ENCODE measurements around the gene MARS1.
A peak's percentile ranks its signal among the peaks of the same experiment; 100 is the strongest.

The MARS1 gene

GRCh38 chr12:57550641-57551549 lies 63.0 kb downstream of the MARS1 start:
- H3K4me3 ChIP-seq: no peak overlapping the region
- peaks cover 10 to 28% (median 24%) of the 10 kb centered on the region in 10 experiments for H3K4me1 ChIP-seq
- no peaks in the 10 kb centered on the region; a peak in 4 of 22 replicates for H4K20me1 ChIP-seq
- H3K9ac ChIP-seq: no peak overlapping the region
- TF ChIP-seq Cebpa-rat (IDR thresholded peaks at IDR 0.05): no peak
- peaks cover 43 to 57% (median 47%) of the 10 kb centered on the region in 11 experiments for H3K27me3 ChIP-seq
- no peaks in the 10 kb centered on the region for H3K9me3 ChIP-seq (replicated peaks in 1 of 11)
- H3K4me2 ChIP-seq: no peak overlapping the region
- H3K27ac ChIP-seq: no peak overlapping the region
- no peaks in the 10 kb centered on the region for H3K36me3 ChIP-seq

- Histone ChIP-seq H3K27me3 (peaks cover 43 to 57% (median 47%) of the 10 kb centered on the region in 11 experiments), H3K9ac (no peak overlapping the region), H3K4me3 (no peak overlapping the region), H3K4me1 (peaks cover 4 to 22% (median 17%) of the 10 kb centered on the region in 10 experiments; a peak in 18 of 20 replicates), H3K36me3 (no peaks in the 10 kb centered on the region), H4K20me1 (no peaks in the 10 kb centered on the region; a peak in 1 of 22 replicates), H3K4me2 (no peak overlapping the region), H3K9me3 (replicated peaks in 1 of 11) (no peaks in the 10 kb centered on the region), H3K27ac (no peak overlapping the region)
- no peak for TF ChIP-seq Cebpa-rat (IDR thresholded peaks at IDR 0.05)
Measured at GRCh38 chr12:57551637-57552305, 63.9 kb downstream of the MARS1 start.

DNA sequence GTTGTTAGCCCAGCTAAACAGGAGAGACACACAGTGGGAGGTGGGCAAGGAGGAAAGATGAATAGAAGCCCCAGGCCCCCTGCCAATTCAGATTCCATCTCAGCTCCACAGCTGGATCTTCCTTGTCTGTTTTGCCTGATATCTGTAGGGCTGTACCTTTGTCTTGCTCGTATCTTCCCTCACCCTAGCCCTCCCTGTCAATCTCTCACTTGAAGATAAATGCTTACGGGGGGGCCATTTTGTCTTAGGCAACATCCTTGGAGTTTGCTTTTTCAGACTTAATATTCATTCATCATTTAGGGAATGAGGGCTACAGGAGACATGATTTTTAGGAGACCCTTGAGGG lies 64.4 kb downstream of the MARS1 start:
- Histone ChIP-seq H4K20me1 (no peaks in the 10 kb centered on the region; a peak in 1 of 22 replicates), H3K4me3 (no peak overlapping the region), H3K4me2 (peak overlapping the region in 1 of 11 experiments; percentile 73; a peak in 2 of 22 replicates), H3K27ac (no peak overlapping the region), H3K9ac (no peak overlapping the region), H3K36me3 (no peaks in the 10 kb centered on the region), H3K4me1 (peaks cover 4 to 21% (median 17%) of the 10 kb centered on the region in 10 experiments; a peak in 18 of 20 replicates), H3K27me3 (peaks cover 43 to 57% (median 47%) of the 10 kb centered on the region in 11 experiments), H3K9me3 (replicated peaks in 1 of 11) (no peaks in the 10 kb centered on the region)
- TF ChIP-seq Cebpa-rat (IDR thresholded peaks at IDR 0.05): no peak

- peak overlapping the region; percentile 11 to 86 (median 62); a peak in 16 of 22 replicates for H3K4me2 ChIP-seq
Measured at GRCh38 chr12:57552835-57553313, 65.0 kb downstream of the MARS1 start.

GRCh38 chr12:57553343-57554202 lies 65.7 kb downstream of the MARS1 start:
- Histone ChIP-seq H3K9ac (peak overlapping the region in 3 of 11 experiments; percentile 26 to 40 (median 36); a peak in 3 of 22 replicates), H3K27ac (no peak overlapping the region), H3K4me2 (peak overlapping the region; percentile 11 to 86 (median 62); a peak in 19 of 22 replicates), H3K4me1 (peaks cover 0 to 17% (median 15%) of the 10 kb centered on the region in 10 experiments; a peak in 16 of 20 replicates), H3K9me3 (replicated peaks in 1 of 11) (no peaks in the 10 kb centered on the region), H4K20me1 (no peaks in the 10 kb centered on the region; a peak in 1 of 22 replicates), H3K27me3 (peaks cover 31 to 44% (median 34%) of the 10 kb centered on the region in 11 experiments), H3K36me3 (no peaks in the 10 kb centered on the region), H3K4me3 (no peak overlapping the region)
- TF ChIP-seq Cebpa-rat (IDR thresholded peaks at IDR 0.05): no peak

More at GRCh38 chr12:57552835-57553313, 65.0 kb downstream of the MARS1 start:
- TF ChIP-seq Cebpa-rat (IDR thresholded peaks at IDR 0.05): no peak
- no peaks in the 10 kb centered on the region; a peak in 1 of 22 replicates for H4K20me1 ChIP-seq
- H3K9me3 ChIP-seq (replicated peaks in 1 of 11): no peaks in the 10 kb centered on the region
- peaks cover 38 to 51% (median 41%) of the 10 kb centered on the region in 11 experiments for H3K27me3 ChIP-seq
- no peaks in the 10 kb centered on the region for H3K36me3 ChIP-seq
- H3K9ac ChIP-seq: no peak overlapping the region
- H3K4me1 ChIP-seq: peaks cover 0 to 17% (median 15%) of the 10 kb centered on the region in 10 experiments; a peak in 16 of 20 replicates
- no peak overlapping the region for H3K4me3 ChIP-seq
- no peak overlapping the region for H3K27ac ChIP-seq

- no peak overlapping the region; a peak in 1 of 22 replicates for H3K4me2 ChIP-seq
- no peaks in the 10 kb centered on the region for H3K36me3 ChIP-seq
- H3K27me3 ChIP-seq: peaks cover 22 to 36% (median 26%) of the 10 kb centered on the region in 11 experiments
- peaks cover 0 to 17% (median 15%) of the 10 kb centered on the region in 10 experiments; a peak in 16 of 20 replicates for H3K4me1 ChIP-seq
- no peak for TF ChIP-seq Cebpa-rat (IDR thresholded peaks at IDR 0.05)
- H3K27ac ChIP-seq: no peak overlapping the region
- H4K20me1 ChIP-seq: no peaks in the 10 kb centered on the region
- H3K9me3 ChIP-seq (replicated peaks in 1 of 11): no peaks in the 10 kb centered on the region
- no peak overlapping the region for H3K9ac ChIP-seq
- no peak overlapping the region for H3K4me3 ChIP-seq
Measured at GRCh38 chr12:57554453-57554852, 66.6 kb downstream of the MARS1 start.

DNA sequence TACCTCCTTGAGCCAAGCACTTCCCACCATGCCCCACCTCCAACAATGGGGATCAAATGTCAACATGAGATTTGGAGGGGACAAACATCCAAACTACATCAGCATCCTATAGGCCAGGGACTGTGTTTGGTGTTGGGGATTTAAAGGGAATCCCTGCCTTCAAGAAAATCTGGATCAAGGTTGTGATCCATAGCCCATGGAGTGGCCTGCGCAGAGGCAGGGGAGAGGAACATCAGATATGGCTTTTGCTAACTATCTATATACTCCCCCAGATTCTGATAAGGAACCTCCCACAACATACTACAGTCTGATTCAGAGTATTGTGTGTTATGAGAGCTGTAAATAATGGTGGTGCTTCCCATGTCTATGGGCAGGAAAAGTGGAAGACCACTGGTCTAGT lies 67.0 kb downstream of the MARS1 start:
- H3K27me3 ChIP-seq: peaks cover 18 to 31% (median 21%) of the 10 kb centered on the region in 11 experiments
- no peaks in the 10 kb centered on the region for H3K9me3 ChIP-seq (replicated peaks in 1 of 11)
- no peak overlapping the region for H3K4me3 ChIP-seq
- peaks cover 0 to 17% (median 15%) of the 10 kb centered on the region in 10 experiments; a peak in 16 of 20 replicates for H3K4me1 ChIP-seq
- no peak for TF ChIP-seq Cebpa-rat (IDR thresholded peaks at IDR 0.05)
- H3K4me2 ChIP-seq: no peak overlapping the region
- H3K9ac ChIP-seq: no peak overlapping the region
- no peaks in the 10 kb centered on the region for H3K36me3 ChIP-seq
- no peaks in the 10 kb centered on the region for H4K20me1 ChIP-seq
- no peak overlapping the region for H3K27ac ChIP-seq

DNA sequence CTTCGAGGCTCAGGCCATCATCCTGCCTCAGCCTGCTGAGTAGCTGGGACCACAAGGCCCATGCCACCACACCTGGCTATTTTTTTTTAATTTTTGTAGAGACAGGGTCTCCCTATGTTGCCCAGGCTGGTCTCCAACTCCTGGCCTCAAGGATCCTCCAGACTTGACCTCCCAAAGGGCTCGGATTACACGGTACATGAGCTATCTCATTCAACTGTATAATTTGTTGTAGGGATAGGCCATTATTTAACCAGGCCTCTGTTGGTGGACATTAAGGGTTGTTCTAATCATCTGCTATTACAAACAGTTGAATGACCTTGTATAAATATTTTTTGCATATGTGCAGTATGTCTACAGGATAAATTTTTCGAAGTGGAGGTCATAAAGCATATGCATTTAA lies 71.0 kb downstream of the MARS1 start:
- Histone ChIP-seq H3K27ac (no peak overlapping the region), H3K9ac (no peak overlapping the region), H3K36me3 (no peaks in the 10 kb centered on the region), H3K4me2 (no peak overlapping the region), H3K4me3 (no peak overlapping the region), H4K20me1 (no peaks in the 10 kb centered on the region), H3K27me3 (no peaks in the 10 kb centered on the region), H3K4me1 (peaks cover 0 to 5% (median 3%) of the 10 kb centered on the region in 10 experiments; a peak in 11 of 20 replicates), H3K9me3 (replicated peaks in 1 of 11) (no peaks in the 10 kb centered on the region)
- no peak for TF ChIP-seq Cebpa-rat (IDR thresholded peaks at IDR 0.05)
